Esophagus muscularis mucosa (tissue), 4 donors: Measurements from ENCODE around the gene CNNM4. TPM values are rescaled to one million over a fixed set of nuclear protein-coding genes. Genes with fewer than 3 reads are reported as not detected.

Experiments used
- DNase-seq: peaks from one replicate; pipeline ENCODE4 v3.0.0-alpha.2; 2017; ENCODE audit errors: extremely low spot score
- H3K27ac ChIP-seq, 4 donors: fragments of 200-600 bp; sonication (generic); replicated peaks in 1 of 4; 1 replicate in 3 of 4; 2 replicates in 1 of 4; pipeline ENCODE4 v1.5.1; 2016 to 2019; ENCODE audit warnings: mild to moderate bottlenecking in 1 of 4
- H3K27me3 ChIP-seq, 4 donors: fragments of 200-600 bp; sonication (generic); one replicate each; pipeline versions ENCODE4 v1.5.1 to v1.6.0; 2016 to 2019
- H3K36me3 ChIP-seq, 4 donors: fragments of 200-600 bp; sonication (generic); one replicate each; pipeline ENCODE4 v1.5.1; 2016 to 2019
- H3K4me1 ChIP-seq, 4 donors: fragments of 200-600 bp; sonication (generic); one replicate each; pipeline ENCODE4 v1.5.1; 2016 to 2019
- H3K4me3 ChIP-seq, 4 donors: fragments of 200-600 bp; sonication (generic); 1 replicate in 2 of 4; 2 replicates in 2 of 4; pipeline ENCODE4 v1.5.1; 2016 to 2019; ENCODE audit warnings: mild to moderate bottlenecking in 4 of 4, moderate library complexity in 1 of 4
- H3K9me3 ChIP-seq, 4 donors: fragments of 200-600 bp; sonication (generic); 1 replicate in 3 of 4; 2 replicates in 1 of 4; pipeline ENCODE4 v1.5.1; 2016 to 2019
- EP300 ChIP-seq: sonication (generic); formaldehyde crosslinking; IDR thresholded peaks from one replicate; pipeline ENCODE4 v1.6.1; 2017; ENCODE audit warnings: antibody characterized with exemption
- POLR2A ChIP-seq: fragments of 450-650 bp; IDR thresholded peaks from one replicate; pipeline ENCODE4 v1.6.1; 2017; ENCODE audit warnings: antibody characterized with exemption, moderate library complexity, mild to moderate bottlenecking, low read depth
- POLR2AphosphoS5 ChIP-seq, 2 donors: sonication (generic); formaldehyde crosslinking; IDR thresholded peaks; one replicate each; pipeline ENCODE4 v1.6.1; 2017; ENCODE audit warnings: antibody characterized with exemption in 2 of 2
- whole genome bisulfite sequencing: methylation state at CpG from one replicate; pipeline ENCODE4 v1.1.5; 2018; 5-methylcytosine and 5-hydroxymethylcytosine counted together
- intact Hi-C: fragments of 100-400 bp; cut with DNase I; formaldehyde crosslinking; loops from one replicate; pipeline ENCODE4 v1.15.1; 2023
- total RNA-seq, 4 donors: library from RNA; depleted of rRNA; stranded (reverse); fragments of >200 nt; gene quantifications; one replicate each; pipeline versions ENCODE4 v1.1.0 to v1.2.1, GENCODE V29; 2016
- TF ChIP-seq, protein P1 (sequence below), 3 experiments: fragments of 200-600 bp in 2 of 3; fragments of 450-650 bp in 1 of 3; sonication (generic) in 2 of 3; IDR thresholded peaks; one replicate each; pipeline ENCODE4 v1.5.1; 2017 to 2019; ENCODE audit warnings: antibody characterized with exemption in 3 of 3, mild to moderate bottlenecking in 2 of 3, moderate library complexity in 1 of 3

The CNNM4 gene
- total RNA-seq, 4 donors from 2014 or later = 3.3 to 7.5 (median 5.3) TPM

DNA sequence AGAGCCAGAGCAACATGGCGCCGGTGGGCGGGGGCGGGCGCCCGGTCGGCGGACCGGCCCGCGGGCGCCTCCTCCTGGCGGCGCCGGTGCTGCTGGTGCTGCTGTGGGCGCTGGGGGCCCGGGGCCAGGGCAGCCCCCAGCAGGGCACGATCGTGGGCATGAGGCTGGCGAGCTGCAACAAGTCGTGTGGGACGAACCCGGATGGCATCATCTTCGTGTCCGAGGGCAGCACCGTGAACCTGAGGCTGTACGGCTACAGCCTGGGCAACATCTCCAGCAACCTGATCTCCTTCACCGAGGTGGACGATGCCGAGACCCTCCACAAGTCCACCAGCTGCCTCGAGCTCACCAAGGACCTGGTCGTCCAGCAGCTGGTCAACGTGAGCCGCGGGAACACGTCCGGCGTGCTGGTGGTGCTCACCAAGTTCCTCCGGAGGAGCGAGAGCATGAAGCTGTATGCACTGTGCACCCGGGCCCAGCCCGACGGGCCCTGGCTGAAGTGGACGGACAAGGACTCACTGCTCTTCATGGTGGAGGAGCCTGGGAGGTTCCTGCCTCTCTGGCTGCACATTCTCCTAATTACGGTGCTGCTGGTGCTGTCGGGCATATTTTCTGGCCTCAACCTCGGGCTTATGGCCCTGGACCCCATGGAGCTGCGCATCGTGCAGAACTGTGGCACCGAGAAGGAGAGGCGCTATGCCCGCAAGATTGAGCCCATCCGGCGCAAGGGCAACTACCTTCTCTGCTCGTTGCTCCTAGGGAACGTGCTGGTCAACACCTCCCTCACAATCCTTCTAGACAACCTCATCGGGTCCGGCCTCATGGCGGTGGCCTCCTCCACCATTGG, 507 bp downstream of the CNNM4 start:
- Histone ChIP-seq H3K4me3 (peak overlapping the region; percentile 72 to 74 (median 73)), H3K27me3 (no peaks in the 10 kb centered on the region), H3K27ac (peak overlapping the region; percentile 76 to 88 (median 84)), H3K36me3 (no peaks in the 10 kb centered on the region), H3K9me3 (no peaks in the 10 kb centered on the region), H3K4me1 (peaks cover 35 to 49% (median 48%) of the 10 kb centered on the region in 4 donors)
- 32% methylated on average over 22 of the region's 59 CpGs for WGBS
- DNase-seq = no peak
- intact Hi-C loops = loop anchor here (2.0 to 5.0 kb wide), 4 partner anchors 20 to 124 kb away; partner anchors contain the start of genes CNNM3, KANSL3 and LMAN2L
- TF ChIP-seq POLR2AphosphoS5 (IDR thresholded peaks at IDR 0.05) (no peak), EP300 (no peak)
- TF ChIP-seq, protein P1, sequence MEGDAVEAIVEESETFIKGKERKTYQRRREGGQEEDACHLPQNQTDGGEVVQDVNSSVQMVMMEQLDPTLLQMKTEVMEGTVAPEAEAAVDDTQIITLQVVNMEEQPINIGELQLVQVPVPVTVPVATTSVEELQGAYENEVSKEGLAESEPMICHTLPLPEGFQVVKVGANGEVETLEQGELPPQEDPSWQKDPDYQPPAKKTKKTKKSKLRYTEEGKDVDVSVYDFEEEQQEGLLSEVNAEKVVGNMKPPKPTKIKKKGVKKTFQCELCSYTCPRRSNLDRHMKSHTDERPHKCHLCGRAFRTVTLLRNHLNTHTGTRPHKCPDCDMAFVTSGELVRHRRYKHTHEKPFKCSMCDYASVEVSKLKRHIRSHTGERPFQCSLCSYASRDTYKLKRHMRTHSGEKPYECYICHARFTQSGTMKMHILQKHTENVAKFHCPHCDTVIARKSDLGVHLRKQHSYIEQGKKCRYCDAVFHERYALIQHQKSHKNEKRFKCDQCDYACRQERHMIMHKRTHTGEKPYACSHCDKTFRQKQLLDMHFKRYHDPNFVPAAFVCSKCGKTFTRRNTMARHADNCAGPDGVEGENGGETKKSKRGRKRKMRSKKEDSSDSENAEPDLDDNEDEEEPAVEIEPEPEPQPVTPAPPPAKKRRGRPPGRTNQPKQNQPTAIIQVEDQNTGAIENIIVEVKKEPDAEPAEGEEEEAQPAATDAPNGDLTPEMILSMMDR (IDR thresholded peaks at IDR 0.05) = peak; percentile 54 to 64 (median 64)

GRCh38 chr2:96762529-96763311, 2.0 kb downstream of the CNNM4 start:
- Histone ChIP-seq H3K27me3 (no peaks in the 10 kb centered on the region), H3K4me1 (peaks cover 35 to 54% (median 49%) of the 10 kb centered on the region in 4 donors), H3K4me3 (peak overlapping the region; percentile 72 to 74 (median 73)), H3K27ac (peak overlapping the region; percentile 42 to 88 (median 57)), H3K9me3 (no peaks in the 10 kb centered on the region), H3K36me3 (peaks cover 0 to 4% (median 0%) of the 10 kb centered on the region in 4 donors)
- intact Hi-C loops = loop anchor here (5.0 kb wide), 2 partner anchors 55 to 125 kb away; partner anchors contain the start of genes CNNM3 and KANSL3
- TF ChIP-seq POLR2AphosphoS5 (IDR thresholded peaks at IDR 0.05) = no peak
- no peak for TF ChIP-seq POLR2A
- TF ChIP-seq, protein P1 (IDR thresholded peaks at IDR 0.05) = no peak
- no peak for TF ChIP-seq EP300
- 41% methylated on average over 14 of the region's 15 CpGs for whole genome bisulfite sequencing
- DNase-seq = no peak

- H3K36me3 ChIP-seq = peaks cover 0 to 5% (median 0%) of the 10 kb centered on the region in 4 donors
- TF ChIP-seq, protein P1 (IDR thresholded peaks at IDR 0.05) = peak; percentile 18 to 53 (median 29)
- TF ChIP-seq POLR2A = no peak
- H3K4me3 ChIP-seq = peak overlapping the region; percentile 72 to 74 (median 73)
- no peaks in the 10 kb centered on the region for H3K9me3 ChIP-seq
- 40% methylated on average over 4 of the region's 7 CpGs for WGBS
- H3K27me3 ChIP-seq = no peaks in the 10 kb centered on the region
- H3K27ac ChIP-seq = peak overlapping the region; percentile 42 to 88 (median 57)
- peaks cover 35 to 58% (median 52%) of the 10 kb centered on the region in 4 donors for H3K4me1 ChIP-seq
- intact Hi-C loops = loop anchor here (5.0 kb wide), 2 partner anchors 54 to 126 kb away; partner anchors contain the start of genes CNNM3 and KANSL3
- DNase-seq = no peak
Observed at GRCh38 chr2:96763511-96764252, 3.0 kb downstream of the CNNM4 start.

DNA sequence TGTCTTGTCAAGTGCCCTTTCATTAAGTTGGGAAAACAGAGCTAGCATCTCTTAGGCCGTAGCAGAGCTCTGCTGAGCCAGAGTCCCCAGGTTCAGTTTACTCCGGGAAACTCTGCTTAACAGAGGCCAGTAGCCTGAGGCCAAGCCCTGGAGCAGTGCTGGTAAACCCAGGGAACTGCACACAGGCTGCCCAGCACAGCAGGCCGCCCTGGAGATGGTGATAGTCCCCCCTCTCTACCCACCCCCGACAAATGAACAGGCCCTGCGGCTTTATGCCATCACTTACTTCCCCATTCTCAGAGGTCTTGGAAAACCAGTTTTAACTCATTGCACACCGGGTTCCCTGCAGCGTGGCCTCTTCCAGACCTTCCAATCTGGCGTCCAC, 3.5 kb downstream of the CNNM4 start:
- TF ChIP-seq EP300 (no peak), POLR2A (no peak), POLR2AphosphoS5 (IDR thresholded peaks at IDR 0.05) (no peak)
- TF ChIP-seq, protein P1 (IDR thresholded peaks at IDR 0.05) = no peak
- Histone ChIP-seq H3K27ac (peak overlapping the region; percentile 42 to 88 (median 57)), H3K4me3 (peak overlapping the region; percentile 72 to 74 (median 73)), H3K4me1 (peaks cover 35 to 58% (median 53%) of the 10 kb centered on the region in 4 donors), H3K9me3 (no peaks in the 10 kb centered on the region), H3K27me3 (no peaks in the 10 kb centered on the region), H3K36me3 (peaks cover 0 to 5% (median 0%) of the 10 kb centered on the region in 4 donors)
- intact Hi-C loops = loop anchor here (5.0 kb wide), 2 partner anchors 53 to 127 kb away; partner anchors contain the start of genes CNNM3 and KANSL3
- 32% methylated on average over 7 of the region's 8 CpGs for WGBS
- DNase-seq = no peak
